ENCODE results near the gene SULT2B1.
A peak's percentile ranks its signal among the peaks of the same experiment; 100 is the strongest.
"Not testable (repeated sequence)": the region's sequence is repeated elsewhere in the genome, so short reads cannot be mapped to it uniquely, and the experiment has no call there.

SULT2B1 gene

DNA sequence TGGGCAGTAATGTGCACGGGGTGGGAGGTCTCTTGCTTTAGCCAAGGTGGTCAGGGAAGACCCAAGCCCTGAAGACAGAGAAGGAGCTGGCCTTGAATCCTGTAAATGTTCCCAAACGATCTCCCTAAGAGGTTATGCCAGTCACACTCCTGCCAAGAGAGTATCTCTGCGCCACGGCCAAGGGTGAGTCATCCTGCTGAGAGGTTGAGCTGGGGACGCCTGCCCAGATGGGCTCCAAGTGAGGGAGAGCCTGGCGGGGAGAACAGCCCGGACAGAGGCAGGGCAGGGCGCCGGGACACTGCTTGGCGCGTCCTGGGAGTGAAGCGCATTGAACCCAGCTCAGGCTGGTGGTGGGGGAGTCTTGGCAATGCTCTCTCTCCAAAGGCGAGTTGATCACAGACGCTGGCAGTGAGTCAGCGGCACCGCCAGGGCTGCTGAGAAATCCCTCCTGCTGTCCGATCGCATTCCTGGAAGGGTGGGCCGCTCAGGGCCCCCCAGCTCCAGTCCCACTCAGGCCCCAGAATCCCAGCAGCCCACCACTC, 16.4 kb downstream of the SULT2B1 start:
- Mint-ChIP-seq H3K36me3 (no peaks in the 10 kb centered on the region), H3K9me3 (ENCODE audit: low read depth) (no peaks in the 10 kb centered on the region), H3K27me3 (peaks cover under 1% of the 10 kb centered on the region), H3K4me3 (no peak overlapping the region), H3K4me1 (ENCODE audit: low read depth) (no peaks in the 10 kb centered on the region), H3K27ac (no peak overlapping the region)

DNA sequence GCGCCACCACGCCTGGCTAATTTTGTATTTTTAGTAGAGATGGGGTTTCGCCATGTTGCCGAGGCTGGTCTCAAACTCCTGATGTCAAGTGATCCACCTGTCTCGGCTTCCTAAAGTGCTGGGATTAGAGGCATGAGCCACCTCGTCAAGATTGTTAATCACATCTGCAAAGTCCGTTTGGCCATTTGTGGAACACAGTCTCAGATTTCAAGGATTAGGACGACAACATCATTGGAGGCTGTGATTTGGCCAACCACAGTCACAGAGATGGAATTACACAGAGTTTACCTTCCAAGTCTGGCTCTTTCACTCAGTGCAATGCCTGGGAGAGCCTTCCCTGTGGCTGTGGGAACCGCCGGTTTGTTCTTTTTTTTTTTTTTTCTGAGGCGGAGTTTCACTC, 17.8 kb downstream of the SULT2B1 start:
- Mint-ChIP-seq H3K27ac (no peak overlapping the region), H3K4me1 (ENCODE audit: low read depth) (no peaks in the 10 kb centered on the region), H3K4me3 (no peak overlapping the region), H3K27me3 (no peaks in the 10 kb centered on the region), H3K9me3 (ENCODE audit: low read depth) (no peaks in the 10 kb centered on the region), H3K36me3 (no peaks in the 10 kb centered on the region)

DNA sequence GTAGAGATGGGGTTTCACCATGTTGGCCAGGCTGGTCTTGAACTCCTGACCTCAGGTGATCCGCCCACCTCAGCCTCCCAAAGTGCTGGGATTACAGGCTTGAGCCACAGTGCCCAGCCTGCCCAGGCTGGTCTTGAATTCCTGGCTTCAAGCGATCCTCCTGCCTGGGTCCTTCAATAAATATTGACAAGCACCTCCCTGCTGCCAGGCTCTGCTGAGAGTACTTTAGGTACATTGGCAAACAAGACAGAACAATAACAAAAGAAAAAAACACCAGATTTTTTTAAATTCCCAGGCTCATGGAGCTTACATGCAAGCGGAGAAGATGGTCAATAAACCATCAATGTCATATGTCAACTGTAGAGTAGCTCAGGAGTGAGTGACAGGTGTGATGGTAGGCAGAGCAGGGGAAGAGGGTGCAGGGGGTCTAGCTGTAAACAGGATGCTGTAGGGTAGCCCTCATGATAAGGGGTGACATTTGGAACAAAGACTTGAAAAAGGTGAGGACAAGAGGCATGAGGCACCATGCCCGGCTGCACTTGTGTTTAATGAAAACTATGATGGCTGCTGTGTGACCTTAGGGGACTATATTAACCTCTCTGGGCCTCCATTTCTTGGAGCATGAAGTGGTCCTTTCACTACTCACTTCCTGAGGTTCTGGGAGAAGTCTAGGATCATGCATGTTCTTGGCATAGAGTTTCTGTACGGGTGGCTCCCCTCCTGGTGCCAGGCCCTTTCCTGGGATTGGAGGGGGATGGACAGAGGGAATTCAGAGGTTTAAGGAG, 19.6 kb downstream of the SULT2B1 start:
- no peaks in the 10 kb centered on the region for H3K9me3 Mint-ChIP-seq (ENCODE audit: low read depth)
- H3K27ac Mint-ChIP-seq = no peak overlapping the region

DNA sequence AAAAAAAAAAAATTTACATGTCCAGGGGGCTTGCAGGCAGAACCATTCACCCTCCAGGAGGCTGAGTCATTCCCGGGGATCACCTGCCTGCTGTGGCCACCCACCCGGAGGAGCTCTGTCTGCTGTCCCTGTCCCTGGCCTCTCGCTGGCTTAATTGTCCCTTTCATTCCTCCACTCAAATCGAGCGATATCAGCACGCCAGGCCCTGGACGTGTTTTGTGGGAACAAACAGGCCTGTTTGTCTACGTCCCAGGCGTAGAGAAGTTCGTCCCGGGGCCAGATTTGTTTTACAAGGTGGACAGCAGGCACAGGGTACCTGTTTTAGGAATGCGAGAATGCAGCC, 21.2 kb downstream of the SULT2B1 start:
- Mint-ChIP-seq H3K4me1 (ENCODE audit: low read depth) (no peaks in the 10 kb centered on the region), H3K36me3 (no peaks in the 10 kb centered on the region), H3K27me3 (no peaks in the 10 kb centered on the region), H3K4me3 (no peak overlapping the region), H3K27ac (no peak overlapping the region), H3K9me3 (ENCODE audit: low read depth) (no peaks in the 10 kb centered on the region)

More for the DNA sequence above, 19.6 kb downstream of the SULT2B1 start:
- no peaks in the 10 kb centered on the region for H3K27me3 Mint-ChIP-seq
- no peaks in the 10 kb centered on the region for H3K36me3 Mint-ChIP-seq
- no peaks in the 10 kb centered on the region for H3K4me1 Mint-ChIP-seq (ENCODE audit: low read depth)
- no peak overlapping the region for H3K4me3 Mint-ChIP-seq

DNA sequence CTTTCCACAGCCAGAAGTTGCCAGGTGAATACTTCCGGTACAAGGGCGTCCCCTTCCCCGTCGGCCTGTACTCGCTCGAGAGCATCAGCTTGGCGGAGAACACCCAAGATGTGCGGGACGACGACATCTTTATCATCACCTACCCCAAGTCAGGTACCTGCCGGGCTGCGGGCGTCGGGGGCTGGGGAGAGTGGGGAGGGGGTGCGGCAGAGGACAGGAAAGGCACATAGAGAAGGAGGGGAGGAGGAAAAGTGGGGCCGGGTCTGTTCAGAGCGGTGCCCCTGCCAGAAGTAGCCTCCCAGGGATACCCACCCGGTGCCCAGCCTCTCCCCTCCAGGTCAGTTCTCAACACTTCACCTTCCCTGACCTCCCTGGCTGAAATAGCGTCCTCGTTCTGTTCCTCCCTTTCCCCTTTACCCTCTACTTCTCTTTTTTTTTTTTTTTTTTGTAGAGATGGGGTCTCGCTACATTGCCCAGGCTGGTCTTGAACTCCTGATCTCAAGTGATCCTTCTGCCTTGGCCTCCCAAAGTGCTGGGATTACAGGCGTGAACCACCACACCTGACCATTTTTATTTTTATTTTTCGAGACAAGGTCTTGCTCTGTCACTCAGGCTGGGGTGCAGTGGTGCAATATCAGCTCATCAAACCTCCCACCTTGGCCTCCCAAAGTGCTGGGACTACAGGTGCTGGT, 24.1 kb downstream of the SULT2B1 start:
- H3K36me3 Mint-ChIP-seq = no peaks in the 10 kb centered on the region
- H3K4me3 Mint-ChIP-seq = no peak overlapping the region
- H3K27me3 Mint-ChIP-seq = no peaks in the 10 kb centered on the region
- H3K27ac Mint-ChIP-seq = no peak overlapping the region
- H3K4me1 Mint-ChIP-seq (ENCODE audit: low read depth) = no peaks in the 10 kb centered on the region
- H3K9me3 Mint-ChIP-seq (ENCODE audit: low read depth) = no peaks in the 10 kb centered on the region

DNA sequence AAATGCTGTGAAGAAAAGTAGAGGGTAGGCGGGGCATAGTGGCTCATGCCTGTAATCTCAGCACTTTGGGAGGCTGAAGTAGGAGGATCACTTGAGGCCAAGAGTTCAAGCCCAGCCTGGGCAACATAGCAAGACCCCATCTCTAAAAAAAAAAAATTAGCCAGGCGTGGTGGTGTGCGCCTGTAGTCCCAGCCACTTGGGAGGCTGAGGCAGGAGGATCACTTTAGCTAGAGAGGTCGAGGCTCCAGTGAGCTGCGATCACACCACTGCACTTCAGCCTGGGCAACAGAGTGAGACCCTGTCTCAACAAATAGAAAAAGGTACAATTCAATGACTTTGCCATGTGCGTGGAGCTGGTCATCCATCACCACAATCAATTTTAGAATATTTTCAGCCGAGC, 25.9 kb downstream of the SULT2B1 start:
- H3K36me3 Mint-ChIP-seq; H3K4me1 Mint-ChIP-seq (ENCODE audit: low read depth); H3K27ac Mint-ChIP-seq; H3K4me3 Mint-ChIP-seq; H3K27me3 Mint-ChIP-seq; H3K9me3 Mint-ChIP-seq (ENCODE audit: low read depth): not testable (repeated sequence)

DNA sequence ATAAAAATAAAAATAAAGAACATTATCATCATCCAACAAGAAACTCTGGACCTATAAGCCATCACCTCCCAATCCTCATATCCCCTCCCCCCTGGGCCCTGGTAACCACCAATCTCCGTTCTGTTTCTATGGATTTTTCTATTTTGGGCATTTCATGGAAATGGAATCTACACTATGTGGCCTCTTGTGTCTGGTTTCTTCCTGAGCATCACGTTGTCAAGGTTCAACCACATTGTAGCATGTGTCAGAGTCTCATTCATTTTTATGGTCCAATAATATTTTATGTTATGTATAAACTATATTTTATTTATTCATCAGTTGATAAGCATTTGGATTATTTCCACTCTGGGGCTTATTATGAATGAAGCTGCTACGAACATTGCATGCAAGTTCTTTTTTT, 26.9 kb downstream of the SULT2B1 start:
- H3K27me3 Mint-ChIP-seq = no peaks in the 10 kb centered on the region
- no peaks in the 10 kb centered on the region for H3K4me1 Mint-ChIP-seq (ENCODE audit: low read depth)
- no peaks in the 10 kb centered on the region for H3K9me3 Mint-ChIP-seq (ENCODE audit: low read depth)
- no peaks in the 10 kb centered on the region for H3K36me3 Mint-ChIP-seq
- H3K27ac Mint-ChIP-seq = no peak overlapping the region
- H3K4me3 Mint-ChIP-seq = no peak overlapping the region

DNA sequence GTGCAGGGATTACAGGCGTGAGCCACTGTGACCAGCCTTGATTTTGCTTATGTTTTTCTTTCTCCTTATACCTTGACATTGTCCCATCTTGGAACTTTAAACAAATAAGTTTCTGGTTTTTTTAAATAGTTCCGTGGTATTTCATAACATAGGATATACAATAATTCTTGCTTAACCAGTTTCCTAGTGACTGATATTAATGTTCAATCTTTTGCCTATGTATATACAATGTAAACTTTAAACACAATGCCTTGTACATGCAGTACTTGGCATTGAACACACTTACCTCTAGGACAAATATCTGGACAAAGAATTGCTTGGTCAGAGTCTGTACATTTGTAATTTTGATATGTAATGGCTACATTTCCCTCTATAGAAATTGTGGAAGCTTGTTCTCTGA, 30.2 kb downstream of the SULT2B1 start:
- no peaks in the 10 kb centered on the region for H3K27me3 Mint-ChIP-seq
- no peaks in the 10 kb centered on the region for H3K9me3 Mint-ChIP-seq (ENCODE audit: low read depth)

DNA sequence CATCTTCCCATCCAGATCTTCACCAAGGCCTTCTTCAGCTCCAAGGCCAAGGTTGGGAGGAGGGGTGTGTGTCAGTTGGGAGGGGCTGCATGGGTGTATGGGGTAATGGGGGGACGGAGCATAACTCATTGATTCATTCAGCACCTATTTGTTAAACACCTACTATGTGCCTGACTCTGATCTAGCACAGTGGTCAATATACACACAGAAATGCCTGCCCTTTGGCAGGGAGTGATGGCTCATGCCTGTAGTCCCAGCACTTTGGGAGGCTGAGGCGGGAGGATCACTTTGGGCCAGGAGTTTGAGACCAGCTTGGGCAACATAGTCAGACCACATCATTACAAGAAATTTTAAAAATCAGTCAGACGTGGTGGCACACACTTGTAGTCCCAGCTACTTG, 35.4 kb downstream of the SULT2B1 start:
- H3K9me3 Mint-ChIP-seq (ENCODE audit: low read depth) = no peaks in the 10 kb centered on the region

More for the DNA sequence above, 30.2 kb downstream of the SULT2B1 start:
- H3K36me3 Mint-ChIP-seq = no peaks in the 10 kb centered on the region
- no peaks in the 10 kb centered on the region for H3K4me1 Mint-ChIP-seq (ENCODE audit: low read depth)
- no peak overlapping the region for H3K27ac Mint-ChIP-seq
- H3K4me3 Mint-ChIP-seq = no peak overlapping the region

DNA sequence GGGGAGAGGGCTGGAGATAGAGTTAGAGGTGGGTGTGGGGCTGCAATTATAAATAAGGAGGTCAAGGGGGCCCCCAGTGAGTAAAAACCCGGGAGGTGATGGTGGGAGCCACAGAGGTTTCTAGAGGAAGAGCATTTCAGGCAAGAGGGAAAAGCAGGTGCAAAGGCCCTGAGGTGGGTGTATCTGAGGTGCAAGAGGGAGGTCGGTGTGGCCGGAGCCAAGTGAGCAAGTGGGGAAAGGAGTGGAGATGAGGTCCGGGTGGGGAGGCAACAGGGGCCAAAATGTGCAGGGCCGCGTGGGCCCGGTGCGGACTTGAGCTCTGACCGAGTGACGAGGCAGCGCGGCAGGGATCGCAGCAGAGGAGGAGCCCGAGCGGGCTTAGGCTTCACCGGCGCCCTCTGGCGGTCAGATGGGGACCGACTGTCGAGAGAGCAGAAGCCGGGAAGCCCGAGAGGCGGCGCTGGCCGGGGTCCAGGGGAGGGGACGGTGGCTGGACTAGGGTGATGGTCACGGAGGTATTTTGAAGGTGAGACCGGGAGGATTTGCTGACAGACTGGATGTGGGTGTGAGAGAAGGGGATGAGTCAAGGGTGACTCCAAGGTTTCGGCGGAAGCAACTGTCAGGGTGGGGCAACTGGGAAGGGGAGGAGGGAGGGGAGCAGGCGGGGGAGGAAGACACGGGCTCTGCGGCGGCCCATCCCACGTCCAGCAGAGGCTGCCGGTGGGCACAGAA, 36.9 kb downstream of the SULT2B1 start:
- Mint-ChIP-seq H3K27ac (no peak overlapping the region), H3K36me3 (no peaks in the 10 kb centered on the region), H3K27me3 (no peaks in the 10 kb centered on the region)

More for the DNA sequence above, 35.4 kb downstream of the SULT2B1 start:
- H3K4me1 Mint-ChIP-seq (ENCODE audit: low read depth) = peaks cover 8% of the 10 kb centered on the region
- no peaks in the 10 kb centered on the region for H3K36me3 Mint-ChIP-seq
- H3K27me3 Mint-ChIP-seq = no peaks in the 10 kb centered on the region
- H3K4me3 Mint-ChIP-seq = no peak overlapping the region
- H3K27ac Mint-ChIP-seq = no peak overlapping the region

DNA sequence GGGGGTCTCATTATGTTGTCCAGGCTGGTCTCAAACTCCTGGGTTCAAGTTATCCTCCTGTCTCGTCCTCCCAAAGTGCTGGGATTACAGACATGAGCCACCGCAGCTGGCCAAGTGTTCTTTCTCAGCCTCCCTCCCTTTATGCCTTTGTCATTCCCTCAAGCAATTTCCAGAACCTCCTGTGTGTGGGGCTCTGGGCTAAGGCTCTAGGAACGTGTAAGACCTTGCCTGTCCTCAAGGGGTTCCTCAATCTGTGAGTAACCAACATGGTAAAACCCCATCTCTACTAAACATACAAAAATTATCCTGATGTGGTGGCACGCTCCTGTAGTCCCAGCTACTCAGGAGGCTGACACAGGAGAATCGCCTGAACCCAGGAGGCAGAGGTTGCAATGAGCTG, 39.0 kb downstream of the SULT2B1 start:
- H3K36me3 Mint-ChIP-seq = no peaks in the 10 kb centered on the region
- no peak overlapping the region for H3K4me3 Mint-ChIP-seq
- H3K4me1 Mint-ChIP-seq (ENCODE audit: low read depth) = peaks cover 9% of the 10 kb centered on the region
- H3K9me3 Mint-ChIP-seq (ENCODE audit: low read depth) = no peaks in the 10 kb centered on the region
- no peak overlapping the region for H3K27ac Mint-ChIP-seq
- no peaks in the 10 kb centered on the region for H3K27me3 Mint-ChIP-seq

More for the DNA sequence above, 36.9 kb downstream of the SULT2B1 start:
- Mint-ChIP-seq H3K4me3 (peak overlapping the region; percentile 54), H3K4me1 (ENCODE audit: low read depth) (peaks cover 8% of the 10 kb centered on the region), H3K9me3 (ENCODE audit: low read depth) (no peaks in the 10 kb centered on the region)

DNA sequence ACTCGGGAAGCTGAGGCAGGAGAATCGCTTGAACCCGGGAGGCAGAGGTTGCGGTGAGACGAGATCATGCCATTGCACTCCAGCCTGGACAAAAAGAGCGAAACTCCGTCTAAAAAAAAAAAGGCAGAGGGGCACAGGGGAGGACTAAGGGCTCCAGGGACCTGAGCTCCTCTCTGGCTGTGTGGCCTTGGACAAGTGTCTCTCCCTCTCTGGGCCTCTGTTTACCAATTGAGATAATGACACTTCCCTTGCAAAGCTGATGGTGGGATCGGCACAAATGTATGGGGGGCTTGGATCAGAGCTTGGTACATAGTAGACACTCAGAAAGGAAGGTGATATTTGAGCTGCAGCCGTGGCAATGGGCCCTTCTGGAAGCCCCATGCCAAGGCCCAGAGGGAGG, 43.2 kb downstream of the SULT2B1 start:
- Mint-ChIP-seq H3K9me3 (ENCODE audit: low read depth) (no peaks in the 10 kb centered on the region), H3K4me3 (peak overlapping the region; percentile 20), H3K36me3 (no peaks in the 10 kb centered on the region), H3K27me3 (no peaks in the 10 kb centered on the region), H3K27ac (no peak overlapping the region), H3K4me1 (ENCODE audit: low read depth) (peaks cover 1% of the 10 kb centered on the region)

DNA sequence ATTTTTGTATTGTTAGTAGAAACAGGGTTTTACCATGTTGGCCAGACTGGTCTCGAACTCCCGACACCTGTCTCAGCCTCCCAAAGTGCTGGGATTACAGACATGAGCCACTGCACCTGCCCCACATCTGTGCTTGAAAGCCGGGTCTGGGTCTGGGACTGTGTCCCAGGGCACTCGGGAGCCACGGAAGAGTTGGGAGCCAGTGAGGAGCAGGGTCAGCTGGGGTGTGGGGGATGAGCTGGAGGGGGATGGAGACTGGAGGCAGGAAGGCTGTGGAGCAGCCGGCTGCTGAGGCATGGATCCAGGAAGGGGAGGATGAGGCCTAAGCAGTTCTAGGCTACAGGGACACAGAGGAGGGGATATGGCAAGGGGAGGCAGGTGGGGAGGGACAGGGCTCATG, 43.9 kb downstream of the SULT2B1 start:
- H3K9me3 Mint-ChIP-seq (ENCODE audit: low read depth) = no peaks in the 10 kb centered on the region
- no peaks in the 10 kb centered on the region for H3K27me3 Mint-ChIP-seq
- H3K4me3 Mint-ChIP-seq = no peak overlapping the region
- H3K36me3 Mint-ChIP-seq = no peaks in the 10 kb centered on the region
- peaks cover 1% of the 10 kb centered on the region for H3K4me1 Mint-ChIP-seq (ENCODE audit: low read depth)
- no peak overlapping the region for H3K27ac Mint-ChIP-seq

DNA sequence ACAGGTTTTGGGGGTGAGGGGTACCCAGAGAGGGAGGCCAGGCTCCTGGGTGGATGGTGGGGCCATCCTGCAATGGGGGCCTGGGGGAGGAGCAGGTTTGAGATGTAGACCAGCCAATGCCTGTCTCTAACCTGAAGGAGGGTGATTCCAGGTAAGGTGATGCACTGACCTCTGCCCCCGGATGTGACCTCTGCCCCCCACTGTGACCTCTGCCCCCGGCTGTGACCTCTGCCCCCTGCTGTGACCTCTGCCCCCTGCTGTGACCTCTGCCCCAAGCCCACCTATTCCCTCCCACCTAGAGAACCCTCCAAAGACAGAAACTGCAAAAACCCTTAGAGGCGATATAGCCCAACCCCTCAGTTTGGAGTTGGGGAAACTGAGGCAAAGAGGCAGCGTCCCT, 44.3 kb downstream of the SULT2B1 start:
- peaks cover 1% of the 10 kb centered on the region for H3K4me1 Mint-ChIP-seq (ENCODE audit: low read depth)
- H3K27ac Mint-ChIP-seq = no peak overlapping the region
- H3K4me3 Mint-ChIP-seq = no peak overlapping the region
- no peaks in the 10 kb centered on the region for H3K36me3 Mint-ChIP-seq
- no peaks in the 10 kb centered on the region for H3K9me3 Mint-ChIP-seq (ENCODE audit: low read depth)
- H3K27me3 Mint-ChIP-seq = no peaks in the 10 kb centered on the region
